Kidney tubule cell (primary cell): Measurements from ENCODE around the gene PCP2.

Experiments used
- DNase-seq: peaks from one replicate; pipeline ENCODE4 v3.0.0-alpha.2; 2018; ENCODE audit warnings: low spot score

The PCP2 gene

GRCh38 chr19:7661744-7662538, 28.4 kb upstream of the PCP2 start:
- no peak for DNase-seq

GRCh38 chr19:7658219-7658686, 24.7 kb upstream of the PCP2 start:
- DNase-seq, result no peak

- no peak for DNase-seq
Measured at GRCh38 chr19:7657131-7657751, 23.7 kb upstream of the PCP2 start.

- DNase-seq, result no peak
Measured at GRCh38 chr19:7655581-7655980, 22.1 kb upstream of the PCP2 start.

- no peak for DNase-seq
Measured at GRCh38 chr19:7654401-7654800, 20.9 kb upstream of the PCP2 start.

GRCh38 chr19:7652061-7652641, 18.6 kb upstream of the PCP2 start:
- DNase-seq, result peak; percentile 77

GRCh38 chr19:7650148-7650547, 16.6 kb upstream of the PCP2 start:
- no peak for DNase-seq

- DNase-seq, result no peak
Measured at GRCh38 chr19:7648265-7649014, 14.9 kb upstream of the PCP2 start.

- DNase-seq, result no peak
Measured at GRCh38 chr19:7647156-7647555, 13.6 kb upstream of the PCP2 start.

GRCh38 chr19:7646426-7646700, 12.8 kb upstream of the PCP2 start:
- no peak for DNase-seq

- no peak for DNase-seq
Measured at GRCh38 chr19:7645656-7646425, 12.3 kb upstream of the PCP2 start.

GRCh38 chr19:7645163-7645562, 11.6 kb upstream of the PCP2 start:
- no peak for DNase-seq

- no peak for DNase-seq
Measured at GRCh38 chr19:7644550-7644877, 11.0 kb upstream of the PCP2 start.

- peak; percentile 39 for DNase-seq
Measured at GRCh38 chr19:7643629-7644549, 10.4 kb upstream of the PCP2 start.

GRCh38 chr19:7643031-7643415, 9.5 kb upstream of the PCP2 start:
- no peak for DNase-seq

- DNase-seq, result no peak
Measured at GRCh38 chr19:7642295-7643030, 8.9 kb upstream of the PCP2 start.

- no peak for DNase-seq
Measured at GRCh38 chr19:7641290-7642276, 8.1 kb upstream of the PCP2 start.

- DNase-seq, result no peak
Measured at GRCh38 chr19:7640803-7641202, 7.3 kb upstream of the PCP2 start.

- no peak for DNase-seq
Measured at GRCh38 chr19:7639863-7640348, 6.4 kb upstream of the PCP2 start.
